Trophoblast cell (in vitro differentiated cells and primary cell): ENCODE results near the gene SERINC2.

Experiments used
- DNase-seq, 2 donors: peaks; one replicate each; pipeline ENCODE4 v3.0.0-alpha.2; 2016
- H2AFZ ChIP-seq: 2 replicates; pipeline ENCODE4 v1.6.1; 2013; ENCODE audit warnings: low read length, moderate library complexity, mild to moderate bottlenecking; ENCODE audit not compliant: insufficient read depth, poor library complexity
- H2AK5ac ChIP-seq: 2 replicates; pipeline ENCODE4 v1.6.1; 2013; ENCODE audit warnings: mild to moderate bottlenecking, low read length
- H2BK120ac ChIP-seq: 2 replicates; pipeline ENCODE4 v1.6.1; 2013; ENCODE audit warnings: low read length, mild to moderate bottlenecking, moderate library complexity; ENCODE audit not compliant: insufficient read depth, poor library complexity
- H2BK12ac ChIP-seq: 2 replicates; pipeline ENCODE4 v1.6.1; 2013; ENCODE audit warnings: mild to moderate bottlenecking, low read length, moderate library complexity
- H2BK5ac ChIP-seq: 2 replicates; pipeline ENCODE4 v1.6.1; 2013; ENCODE audit warnings: low read length, low read depth, moderate library complexity, mild to moderate bottlenecking; ENCODE audit not compliant: poor library complexity
- H3K14ac ChIP-seq: 2 replicates; pipeline ENCODE4 v1.6.1; 2013; ENCODE audit warnings: mild to moderate bottlenecking, low read length
- H3K18ac ChIP-seq: 2 replicates; pipeline ENCODE4 v1.6.1; 2013; ENCODE audit warnings: mild to moderate bottlenecking, low read length
- H3K23ac ChIP-seq: 2 replicates; pipeline ENCODE4 v1.6.1; 2013; ENCODE audit warnings: low read length
- H3K27ac ChIP-seq: 2 replicates; pipeline ENCODE4 v1.5.1; 2013; ENCODE audit warnings: low read depth, mild to moderate bottlenecking, inconsistent platforms, low read length, moderate library complexity
- H3K27me3 ChIP-seq: 2 replicates; pipeline ENCODE4 v1.6.1; 2013; ENCODE audit warnings: inconsistent platforms, mild to moderate bottlenecking, low read length, moderate library complexity; ENCODE audit not compliant: insufficient read depth
- H3K36me3 ChIP-seq, 2 experiments: 1 replicate in 1 of 2; 2 replicates in 1 of 2; pipeline ENCODE4 v1.6.1; 2013; ENCODE audit warnings: low read length in 2 of 2, mild to moderate bottlenecking in 2 of 2, moderate library complexity in 1 of 2; ENCODE audit not compliant: insufficient read depth in 2 of 2, control insufficient read depth in 1 of 2
- H3K4ac ChIP-seq: 2 replicates; pipeline ENCODE4 v1.6.1; 2013; ENCODE audit warnings: low read depth, mild to moderate bottlenecking, low read length, moderate library complexity
- H3K4me1 ChIP-seq, 2 experiments: 1 replicate in 1 of 2; 2 replicates in 1 of 2; pipeline ENCODE4 v1.6.1; 2013; ENCODE audit warnings: low read length in 2 of 2, mild to moderate bottlenecking in 2 of 2, moderate library complexity in 1 of 2; ENCODE audit not compliant: insufficient read depth in 2 of 2, control insufficient read depth in 1 of 2
- H3K4me2 ChIP-seq: 2 replicates; pipeline ENCODE4 v1.6.1; 2013; ENCODE audit warnings: inconsistent platforms, mild to moderate bottlenecking, low read length, moderate library complexity
- H3K4me3 ChIP-seq: 2 replicates; pipeline ENCODE4 v1.5.1; 2013; ENCODE audit warnings: mild to moderate bottlenecking, low read depth, low read length, inconsistent platforms
- H3K79me1 ChIP-seq: one replicate; pipeline ENCODE4 v1.6.1; 2013; ENCODE audit warnings: low read length
- H3K79me2 ChIP-seq: 2 replicates; pipeline ENCODE4 v1.6.1; 2013; ENCODE audit warnings: low read length, mild to moderate bottlenecking; ENCODE audit not compliant: control insufficient read depth, insufficient read depth, poor library complexity
- H3K9ac ChIP-seq: 2 replicates; pipeline ENCODE4 v1.6.1; 2013; ENCODE audit warnings: mild to moderate bottlenecking, low read length
- H3K9me3 ChIP-seq: 2 replicates; pipeline ENCODE4 v1.6.1; 2013; ENCODE audit warnings: low read depth, mild to moderate bottlenecking, control low read depth, inconsistent platforms, low read length; ENCODE audit not compliant: insufficient read depth
- H4K12ac ChIP-seq: 2 replicates; pipeline ENCODE4 v1.6.1; 2013; ENCODE audit warnings: low read depth, mild to moderate bottlenecking, low read length, moderate library complexity
- H4K8ac ChIP-seq: 2 replicates; pipeline ENCODE4 v1.6.1; 2013; ENCODE audit warnings: low read depth, mild to moderate bottlenecking, low read length, moderate library complexity
- H4K91ac ChIP-seq: one replicate; pipeline ENCODE4 v1.6.1; 2013; ENCODE audit warnings: low read depth, mild to moderate bottlenecking, low read length, moderate library complexity
- WGBS: extraction: QIAGEN DNeasy Blood & Tissue Kit; methylation state at CpG from one replicate; pipeline ENCODE4 v1.1.7; 2013; ENCODE audit warnings: missing lambda C conversion rate; ENCODE audit not compliant: insufficient read length, insufficient coverage; ENCODE audit errors: extremely low coverage; 5-methylcytosine and 5-hydroxymethylcytosine counted together

SERINC2 gene

DNA sequence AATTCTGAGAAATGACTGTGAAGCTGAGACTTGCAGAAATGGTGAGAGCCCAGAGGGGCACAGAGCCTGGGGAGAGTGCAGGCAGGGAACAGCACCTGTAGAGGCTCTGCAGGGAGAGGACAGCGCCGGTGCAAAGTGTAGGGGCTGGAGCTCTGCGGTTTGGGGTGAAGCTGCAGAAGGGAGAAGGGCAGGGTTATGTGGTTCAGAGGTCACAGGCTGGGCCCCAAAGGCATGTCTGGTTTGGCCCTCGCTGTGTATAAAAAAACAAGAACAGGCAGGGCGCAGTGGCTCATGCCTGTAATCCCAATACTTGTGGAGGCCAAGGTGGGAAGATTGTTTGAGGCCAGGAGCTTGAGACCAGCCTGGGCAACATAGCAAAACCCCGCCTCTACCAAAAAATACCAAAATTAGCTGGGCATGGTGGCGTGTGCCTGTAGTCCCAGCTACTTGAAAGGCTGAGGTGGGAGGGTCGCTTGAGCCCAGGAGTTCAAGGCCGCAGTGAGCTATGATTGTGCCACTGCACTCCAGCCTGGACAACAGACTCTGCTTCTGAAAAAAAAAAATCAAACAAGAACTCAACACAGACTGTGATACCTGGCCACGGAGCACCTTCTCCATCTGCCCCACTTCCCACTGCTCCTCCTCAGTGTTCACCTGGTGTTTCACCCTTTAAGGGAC, 29.1 kb downstream of the SERINC2 start:
- H4K8ac ChIP-seq, result no peak overlapping the region
- H2BK120ac ChIP-seq, result no peak overlapping the region
- no peaks in the 10 kb centered on the region for H3K9me3 ChIP-seq
- no peak overlapping the region for H3K27ac ChIP-seq
- no CpG with 5 or more reads among the region's 10 CpGs for WGBS
- no peak overlapping the region for H3K9ac ChIP-seq
- no peak overlapping the region for H3K4ac ChIP-seq
- DNase-seq, result no peak
- no peak overlapping the region for H2BK5ac ChIP-seq
- no peaks in the 10 kb centered on the region for H3K36me3 ChIP-seq
- H4K91ac ChIP-seq, result no peak overlapping the region
- no peaks in the 10 kb centered on the region for H3K79me2 ChIP-seq
- no peak overlapping the region for H2BK12ac ChIP-seq
- no peaks in the 10 kb centered on the region for H3K79me1 ChIP-seq
- no peak overlapping the region for H3K23ac ChIP-seq
- H3K4me2 ChIP-seq, result no peak overlapping the region
- H3K18ac ChIP-seq, result no peak overlapping the region
- H3K14ac ChIP-seq, result no peak overlapping the region
- no peak overlapping the region for H2AK5ac ChIP-seq
- no peaks in the 10 kb centered on the region for H3K27me3 ChIP-seq
- no peak overlapping the region for H4K12ac ChIP-seq
- H2AFZ ChIP-seq, result no peak overlapping the region
- H3K4me1 ChIP-seq, result peaks cover 0 to 5% of the 10 kb centered on the region in 2 experiments
- H3K4me3 ChIP-seq, result no peak overlapping the region

DNA sequence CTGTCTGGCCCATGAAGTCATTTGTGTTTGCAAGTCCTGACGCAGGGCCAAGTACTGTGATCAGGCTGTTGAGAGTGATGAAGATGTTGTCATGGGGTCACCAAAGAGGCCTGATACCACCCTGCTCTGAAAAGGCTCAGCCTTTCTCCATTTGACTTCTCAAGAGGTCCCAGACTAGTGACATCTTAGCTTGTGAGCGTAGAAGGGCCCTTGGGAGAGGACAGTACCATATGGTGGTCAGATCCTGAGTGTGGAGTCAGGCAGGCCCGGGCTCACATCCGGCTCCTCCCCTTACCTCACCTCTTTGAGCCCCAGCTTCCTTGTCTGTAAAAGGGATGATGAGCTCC, 29.6 kb downstream of the SERINC2 start:
- H3K9me3 ChIP-seq, result no peaks in the 10 kb centered on the region
- no peak overlapping the region for H2BK5ac ChIP-seq
- no CpG with 5 or more reads among the region's 4 CpGs for WGBS
- no peaks in the 10 kb centered on the region for H3K36me3 ChIP-seq
- H3K23ac ChIP-seq, result no peak overlapping the region
- no peak overlapping the region for H4K12ac ChIP-seq
- H3K79me1 ChIP-seq, result no peaks in the 10 kb centered on the region
- no peak overlapping the region for H3K4ac ChIP-seq
- H3K14ac ChIP-seq, result no peak overlapping the region
- no peaks in the 10 kb centered on the region for H3K79me2 ChIP-seq
- H2AFZ ChIP-seq, result no peak overlapping the region
- H4K8ac ChIP-seq, result no peak overlapping the region
- no peaks in the 10 kb centered on the region for H3K27me3 ChIP-seq
- no peak overlapping the region for H3K9ac ChIP-seq
- H3K4me3 ChIP-seq, result no peak overlapping the region
- no peak overlapping the region for H3K27ac ChIP-seq
- no peak overlapping the region for H3K4me2 ChIP-seq
- no peak for DNase-seq
- peaks cover 0 to 5% of the 10 kb centered on the region in 2 experiments for H3K4me1 ChIP-seq
- H2AK5ac ChIP-seq, result no peak overlapping the region
- H3K18ac ChIP-seq, result no peak overlapping the region
- H2BK12ac ChIP-seq, result no peak overlapping the region
- H4K91ac ChIP-seq, result no peak overlapping the region
- H2BK120ac ChIP-seq, result no peak overlapping the region

DNA sequence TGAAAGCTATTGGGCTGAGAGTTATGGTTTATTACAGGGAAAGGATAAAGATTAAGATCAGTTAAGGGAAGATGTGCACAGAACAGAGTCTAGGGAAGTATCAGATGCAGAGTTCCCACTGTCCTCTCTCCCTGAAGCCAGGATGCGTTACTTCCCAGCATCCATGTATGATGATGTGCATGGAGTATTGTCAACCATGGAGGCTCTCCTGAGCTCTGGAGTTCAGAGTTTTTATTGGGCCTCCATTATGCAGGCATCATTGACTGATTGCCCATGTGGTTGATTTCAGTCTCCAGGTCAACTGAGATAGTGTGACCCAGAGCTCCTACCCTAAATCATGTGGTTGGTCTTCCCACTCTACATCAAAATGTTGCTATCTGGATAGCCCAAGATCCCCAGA, 30.7 kb downstream of the SERINC2 start:
- no peaks in the 10 kb centered on the region for H3K27me3 ChIP-seq
- no peak overlapping the region for H3K27ac ChIP-seq
- H3K79me1 ChIP-seq, result no peaks in the 10 kb centered on the region
- no peak overlapping the region for H3K4me2 ChIP-seq
- H2AFZ ChIP-seq, result no peak overlapping the region
- H3K4ac ChIP-seq, result no peak overlapping the region
- no peak for DNase-seq
- H3K18ac ChIP-seq, result no peak overlapping the region
- no peak overlapping the region for H3K14ac ChIP-seq
- no peak overlapping the region for H2AK5ac ChIP-seq
- no peak overlapping the region for H3K4me3 ChIP-seq
- no peaks in the 10 kb centered on the region for H3K36me3 ChIP-seq
- H3K23ac ChIP-seq, result no peak overlapping the region
- H4K8ac ChIP-seq, result no peak overlapping the region
- H2BK12ac ChIP-seq, result no peak overlapping the region
- H3K9me3 ChIP-seq, result no peaks in the 10 kb centered on the region
- peaks cover 0 to 5% of the 10 kb centered on the region in 2 experiments for H3K4me1 ChIP-seq
- no CpG with 5 or more reads among the region's 1 CpG for WGBS
- H3K9ac ChIP-seq, result no peak overlapping the region
- no peak overlapping the region for H2BK120ac ChIP-seq
- H3K79me2 ChIP-seq, result no peaks in the 10 kb centered on the region
- no peak overlapping the region for H4K12ac ChIP-seq
- no peak overlapping the region for H4K91ac ChIP-seq
- no peak overlapping the region for H2BK5ac ChIP-seq

DNA sequence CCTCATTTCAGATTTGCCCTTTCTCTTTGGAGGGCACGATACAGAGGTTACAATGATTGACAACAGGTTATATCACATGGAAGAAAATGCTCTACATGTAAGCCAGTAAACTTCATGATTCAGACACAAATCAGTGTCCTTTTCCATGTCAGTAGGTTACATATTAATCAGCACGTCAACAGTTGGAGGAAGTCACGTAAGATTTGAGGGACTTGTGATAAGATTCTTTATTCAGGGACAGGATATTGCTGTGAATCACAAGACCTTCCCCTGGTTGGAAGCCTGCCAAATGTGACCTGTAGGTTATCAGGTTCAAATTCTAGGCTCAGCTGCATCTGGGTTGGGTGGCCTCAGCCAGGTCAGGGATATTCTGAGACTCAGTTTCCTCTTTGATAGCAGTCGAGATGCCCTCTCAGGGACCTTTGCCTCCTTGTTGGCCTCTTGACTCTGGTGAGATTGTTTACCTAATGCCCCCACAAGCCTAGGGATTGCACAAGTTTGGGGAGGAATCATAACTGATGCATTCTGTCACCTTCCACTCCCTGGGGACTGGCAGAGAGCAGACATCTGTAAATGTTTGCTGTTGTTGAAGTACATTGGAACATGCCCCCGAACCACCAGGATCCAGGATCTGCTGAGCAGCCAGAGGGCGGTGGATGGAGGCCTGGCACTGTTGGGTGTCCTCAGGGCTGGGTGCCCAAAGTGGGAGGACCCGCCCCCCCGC, 31.9 kb downstream of the SERINC2 start:
- DNase-seq, result no peak
- Histone ChIP-seq H2BK120ac (no peak overlapping the region), H4K12ac (no peak overlapping the region), H3K4me1 (peaks cover 0 to 5% of the 10 kb centered on the region in 2 experiments), H3K18ac (no peak overlapping the region), H3K36me3 (no peaks in the 10 kb centered on the region), H3K27ac (no peak overlapping the region), H3K4me3 (no peak overlapping the region), H4K8ac (no peak overlapping the region), H3K79me2 (no peaks in the 10 kb centered on the region), H2AFZ (no peak overlapping the region), H3K9me3 (peaks cover 1% of the 10 kb centered on the region), H2AK5ac (no peak overlapping the region), H3K4ac (no peak overlapping the region), H3K23ac (no peak overlapping the region), H3K27me3 (no peaks in the 10 kb centered on the region), H3K79me1 (no peaks in the 10 kb centered on the region), H4K91ac (no peak overlapping the region), H2BK12ac (no peak overlapping the region), H3K14ac (no peak overlapping the region), H3K4me2 (no peak overlapping the region), H3K9ac (no peak overlapping the region), H2BK5ac (no peak overlapping the region)
- no CpG with 5 or more reads among the region's 8 CpGs for WGBS
